H1 (cell line): ENCODE data around the gene ZNF414. TPM values are rescaled to one million over a fixed set of nuclear protein-coding genes. Genes with fewer than 3 reads are reported as not detected.

Source experiments
- CTCF ChIA-PET: fragments of 300-600 bp; sonication (Branson Sonifier 250); formaldehyde crosslinking; loops from one replicate; lab custom pipeline; 2021; ENCODE audit not compliant: partially characterized antibody; lab: Charles Lee
- POLR2A ChIA-PET: fragments of 300-600 bp; sonication (Branson Sonifier 250); formaldehyde crosslinking; loops from one replicate; lab custom pipeline; 2021; ENCODE audit warnings: inconsistent platforms; ENCODE audit not compliant: partially characterized antibody; lab: Charles Lee
- DNase-seq, 2 experiments: peaks; one replicate each; pipeline versions ENCODE4 v3.0.0 to v3.0.0-alpha.2; 2010 to 2022; ENCODE audit warnings: low spot score in 2 of 2, low read depth in 1 of 2, mixed read lengths in 1 of 2
- FAIRE-seq: peaks from 2 replicates; lab custom pipeline; 2011; peaks lifted over from hg19 to GRCh38; lab: Jason Lieb, UNC
- H2AFZ ChIP-seq: 2 replicates; pipeline ENCODE4 v1.8.1; 2012; ENCODE audit warnings: low read length, inconsistent platforms
- H2AK5ac ChIP-seq: 2 replicates; pipeline ENCODE4 v1.6.1; 2013; ENCODE audit warnings: low read depth, low read length
- H2BK120ac ChIP-seq: replicated peaks from 2 replicates; pipeline ENCODE3; 2013; ENCODE audit warnings: low read depth, low read length, inconsistent platforms
- H2BK12ac ChIP-seq: 2 replicates; pipeline ENCODE4 v1.6.1; 2013; ENCODE audit warnings: low read depth, low read length
- H2BK15ac ChIP-seq: 2 replicates; pipeline ENCODE4 v1.6.1; 2013; ENCODE audit warnings: low read length
- H2BK20ac ChIP-seq: 2 replicates; pipeline ENCODE4 v1.6.1; 2013; ENCODE audit warnings: low read length
- H2BK5ac ChIP-seq: 2 replicates; pipeline ENCODE4 v1.6.1; 2013; ENCODE audit warnings: low read depth, low read length
- H3K14ac ChIP-seq: 2 replicates; pipeline ENCODE4 v1.6.1; 2013; ENCODE audit warnings: inconsistent platforms; ENCODE audit not compliant: insufficient read length
- H3K18ac ChIP-seq: 2 replicates; pipeline ENCODE4 v1.6.1; 2013; ENCODE audit warnings: low read length; ENCODE audit errors: extremely low read depth
- H3K23ac ChIP-seq: 2 replicates; pipeline ENCODE4 v1.6.1; 2013; ENCODE audit warnings: inconsistent platforms; ENCODE audit not compliant: insufficient read length
- H3K23me2 ChIP-seq: 2 replicates; pipeline ENCODE4 v1.6.1; 2013; ENCODE audit warnings: low read depth, low read length
- H3K27ac ChIP-seq: 2 replicates; pipeline ENCODE4 v1.6.1; 2011; ENCODE audit warnings: low read depth, low read length, inconsistent platforms
- H3K27me3 ChIP-seq, 4 experiments: replicated peaks in 1 of 4; 1 replicate in 1 of 4; 2 replicates in 3 of 4; pipeline versions ENCODE4 v1.6.1 to v1.8.1; 2011 to 2013; ENCODE audit warnings: low read length in 3 of 4, mild to moderate bottlenecking in 3 of 4, inconsistent platforms in 2 of 4, mixed read lengths in 2 of 4, moderate library complexity in 1 of 4; ENCODE audit not compliant: control insufficient read depth in 3 of 4, insufficient read depth in 3 of 4; ENCODE audit errors: extremely low read depth in 1 of 4
- H3K36me3 ChIP-seq, 4 experiments: 2 replicates each; pipeline versions ENCODE4 v1.6.1 to v1.8.1; 2011 to 2013; ENCODE audit warnings: mild to moderate bottlenecking in 4 of 4, low read length in 3 of 4, moderate library complexity in 2 of 4, control low read depth in 1 of 4, inconsistent platforms in 1 of 4; ENCODE audit not compliant: insufficient read depth in 4 of 4, control insufficient read depth in 2 of 4
- H3K4ac ChIP-seq: replicated peaks from 2 replicates; pipeline ENCODE3; 2013; ENCODE audit warnings: low read length, low read depth, mixed read lengths, inconsistent platforms; ENCODE audit not compliant: insufficient read length
- H3K4me1 ChIP-seq, 4 experiments: replicated peaks in 1 of 4; 1 replicate in 1 of 4; 2 replicates in 3 of 4; pipeline versions ENCODE4 v1.6.1 to v1.8.1; 2011 to 2013; ENCODE audit warnings: low read length in 3 of 4, inconsistent platforms in 2 of 4, mixed read lengths in 1 of 4; ENCODE audit not compliant: insufficient read depth in 4 of 4, control insufficient read depth in 3 of 4
- H3K4me2 ChIP-seq, 2 experiments: 2 replicates each; pipeline versions ENCODE4 v1.6.1 to v1.8.1; 2011 to 2013; ENCODE audit warnings: low read depth in 2 of 2, low read length in 2 of 2, control low read depth in 1 of 2, inconsistent platforms in 1 of 2, mild to moderate bottlenecking in 1 of 2; ENCODE audit not compliant: insufficient read depth in 1 of 2
- H3K4me3 ChIP-seq, 4 experiments: fragments of 200-600, 300-600 bp in 1 of 4; sonication (generic), shearing (Covaris generic), sonication (Bioruptor Twin) in 1 of 4; 2 replicates each; pipeline versions ENCODE4 v1.5.1 to v1.8.1; 2011 to 2016; ENCODE audit warnings: low read length in 4 of 4, low read depth in 3 of 4, control low read depth in 2 of 4, inconsistent platforms in 2 of 4, mild to moderate bottlenecking in 2 of 4, mixed read lengths in 1 of 4, moderate library complexity in 1 of 4; ENCODE audit not compliant: insufficient read depth in 2 of 4; ENCODE audit errors: extremely low read depth in 1 of 4
- H3K56ac ChIP-seq: replicated peaks from 2 replicates; pipeline ENCODE3; 2013; ENCODE audit warnings: low read depth, mild to moderate bottlenecking, mixed read lengths, low read length, inconsistent platforms; ENCODE audit not compliant: insufficient read length
- H3K79me1 ChIP-seq: 2 replicates; pipeline ENCODE4 v1.6.1; 2013; ENCODE audit warnings: low read depth, low read length, control low read depth
- H3K79me2 ChIP-seq, 2 experiments: 2 replicates each; pipeline versions ENCODE4 v1.6.1 to v1.8.1; 2012 to 2013; ENCODE audit warnings: low read length in 2 of 2, mild to moderate bottlenecking in 2 of 2, inconsistent platforms in 1 of 2; ENCODE audit not compliant: insufficient read depth in 2 of 2, control insufficient read depth in 1 of 2
- H3K9ac ChIP-seq, 4 experiments: replicated peaks in 1 of 4; 1 replicate in 1 of 4; 2 replicates in 3 of 4; pipeline versions ENCODE4 v1.6.1 to v1.8.1; 2011 to 2013; ENCODE audit warnings: low read depth in 3 of 4, low read length in 3 of 4, control low read depth in 2 of 4, mild to moderate bottlenecking in 2 of 4, moderate library complexity in 2 of 4, inconsistent platforms in 1 of 4; ENCODE audit errors: extremely low read depth in 1 of 4
- H3K9me3 ChIP-seq, 2 experiments: 2 replicates each; pipeline versions ENCODE4 v1.6.1 to v1.8.1; 2012 to 2013; ENCODE audit warnings: mild to moderate bottlenecking in 2 of 2, moderate library complexity in 2 of 2, control low read depth in 1 of 2, inconsistent platforms in 1 of 2, low read depth in 1 of 2, low read length in 1 of 2, mixed read lengths in 1 of 2; ENCODE audit not compliant: insufficient read depth in 2 of 2
- H4K20me1 ChIP-seq, 2 experiments: replicated peaks in 1 of 2; 2 replicates each; pipeline versions ENCODE3 to v1.8.1; 2011 to 2013; ENCODE audit warnings: inconsistent platforms in 2 of 2, low read length in 2 of 2, mild to moderate bottlenecking in 1 of 2; ENCODE audit not compliant: insufficient read depth in 2 of 2, control insufficient read depth in 1 of 2
- H4K5ac ChIP-seq: 2 replicates; pipeline ENCODE4 v1.6.1; 2013; ENCODE audit warnings: low read length, low read depth, mixed read lengths, inconsistent platforms; ENCODE audit not compliant: insufficient read length
- H4K8ac ChIP-seq: 2 replicates; pipeline ENCODE4 v1.8.0; 2013; ENCODE audit warnings: mild to moderate bottlenecking, moderate library complexity, low read length, inconsistent platforms; ENCODE audit not compliant: insufficient read depth; ENCODE audit errors: extremely low read depth
- H4K91ac ChIP-seq: replicated peaks from 2 replicates; pipeline ENCODE3; 2013; ENCODE audit warnings: low read length, mixed read lengths, inconsistent platforms; ENCODE audit not compliant: insufficient read length
- CBX5 ChIP-seq: fragments of 300-800, 300-1000 bp; sonication (generic); IDR thresholded peaks from 2 replicates; pipeline ENCODE4 v1.7.1; 2016; ENCODE audit warnings: antibody characterized with exemption, low read length, low read depth
- CTCF ChIP-seq, 3 experiments: IDR thresholded peaks; 1 replicate in 2 of 3; 2 replicates in 1 of 3; pipeline versions ENCODE4 v1.5.1 to v1.6.1; 2011; ENCODE audit warnings: low read length in 3 of 3, mild to moderate bottlenecking in 3 of 3, inconsistent platforms in 2 of 3, low read depth in 1 of 3, moderate library complexity in 1 of 3; ENCODE audit not compliant: insufficient read depth in 1 of 3; ENCODE audit errors: control extremely low read depth in 1 of 3
- GABPA ChIP-seq: IDR thresholded peaks from 2 replicates; pipeline ENCODE4 v1.6.1; 2011; ENCODE audit warnings: mild to moderate bottlenecking, low read length, moderate library complexity, borderline replicate concordance; ENCODE audit not compliant: insufficient read depth
- MAFK ChIP-seq: IDR thresholded peaks from 2 replicates; pipeline ENCODE4 v1.6.1; 2012; ENCODE audit warnings: low read depth, mild to moderate bottlenecking, improper control_type of control experiment, low read length
- SP2 ChIP-seq: IDR thresholded peaks from 2 replicates; pipeline ENCODE4 v1.6.1; 2012; ENCODE audit warnings: mild to moderate bottlenecking, low read length, inconsistent platforms
- SP4 ChIP-seq: IDR thresholded peaks from 2 replicates; pipeline ENCODE4 v1.6.1; 2012; ENCODE audit warnings: low read length, inconsistent platforms
- WGBS, 2 experiments: shearing (Covaris generic) in 1 of 2; methylation state at CpG; one replicate each; pipeline versions ENCODE4 v1.1.6 to v1.1.7; 2013 to 2015; ENCODE audit warnings: low lambda C conversion rate in 2 of 2, mixed read lengths in 2 of 2, inconsistent platforms in 1 of 2, low coverage in 1 of 2, missing lambda C conversion rate in 1 of 2; ENCODE audit not compliant: insufficient replicate concordance in 2 of 2, insufficient coverage in 1 of 2, insufficient read length in 1 of 2; ENCODE audit errors: extremely low coverage in 1 of 2, missing lambda C conversion rate in 1 of 2; 5-methylcytosine and 5-hydroxymethylcytosine counted together
- polyA plus RNA-seq, 7 experiments: library from polyadenylated mRNA; depleted of rRNA in 3 of 7; stranded (reverse) in 5 of 7; unstranded in 2 of 7; fragments of >200 nt in 5 of 7; fragments of 200-250 nt in 2 of 7; gene quantifications; 1 replicate in 5 of 7; 2 replicates in 1 of 7; 4 replicates in 1 of 7; pipeline versions ENCODE4 v1.2.1 to v1.2.3, GENCODE V29; 2011 to 2013; ENCODE audit warnings: missing spikeins in 2 of 7, mixed read lengths in 2 of 7
- total RNA-seq: library from RNA; stranded (reverse); fragmentation: NEBNext Ultra II Directional; extraction: Animal tissue kit (Norgen Biotek cat#: 25700); gene quantifications from 2 replicates; pipeline ENCODE4 v1.2.1, GENCODE V29; 2021

Gene ZNF414
- total and polyA plus RNA-seq, 2 of the 8 experiments (the other 6 are each of a cell fraction or from before 2014, with no cell fraction given), result 9.7 to 26.8 TPM

- Histone ChIP-seq H4K91ac (no peak overlapping the region), H3K18ac (no peak overlapping the region), H3K4me3 (no peak overlapping the region), H3K27ac (no peak overlapping the region), H3K79me1 (peaks cover 10% of the 10 kb centered on the region), H3K23me2 (peaks cover 6% of the 10 kb centered on the region), H2BK5ac (no peak overlapping the region), H2BK120ac (no peak overlapping the region), H3K14ac (no peak overlapping the region), H2BK15ac (no peak overlapping the region), H4K5ac (no peak overlapping the region), H3K79me2 (no peaks in the 10 kb centered on the region), H3K56ac (no peak overlapping the region), H3K27me3 (no peaks in the 10 kb centered on the region), H2BK12ac (no peak overlapping the region), H3K9me3 (no peaks in the 10 kb centered on the region), H3K9ac (no peak overlapping the region), H3K36me3 (no peaks in the 10 kb centered on the region), H2AK5ac (no peak overlapping the region), H3K4ac (no peak overlapping the region), H2AFZ (no peak overlapping the region), H3K4me1 (peaks cover 0 to 11% (median 2%) of the 10 kb centered on the region in 4 experiments; a peak in 3 of 7 replicates), H2BK20ac (no peak overlapping the region), H4K20me1 (peaks cover 6 to 20% of the 10 kb centered on the region in 2 experiments), H3K4me2 (no peak overlapping the region), H3K23ac (no peak overlapping the region), H4K8ac (no peak overlapping the region)
- no peak for FAIRE-seq
- POLR2A ChIA-PET, result interaction anchor here (0.6 to 1.9 kb wide), 9 partner anchors 18 to 525 kb away, joined by 3 to 6 read pairs (median 5); partner anchors contain the start of genes NDUFA7, NFILZ, RPS28 and ZNF414
- WGBS, 2 experiments, result 80% methylated on average over 7 of the region's 7 CpGs; no CpG with 5 or more reads in 1 of the 2 experiments
- DNase-seq, result no peak
- TF ChIP-seq CBX5, result no peak
- no peak for TF ChIP-seq SP4
- no peak for TF ChIP-seq GABPA
- no peak for TF ChIP-seq SP2
- TF ChIP-seq MAFK, result no peak
- TF ChIP-seq CTCF (IDR thresholded peaks at IDR 0.05; ENCODE audit: control extremely low read depth in 1 of 3, insufficient read depth in 1 of 3, low read depth in 1 of 3, low read length in 3 of 3), result no peak
- CTCF ChIA-PET, result interaction anchor here (0.6 to 2.4 kb wide), 4 partner anchors 47 to 150 kb away, joined by 3 to 11 read pairs (median 4); partner anchors contain the start of gene MYO1F
These were observed 17.5 kb upstream of the ZNF414 start for GRCh38 chr19:8531470-8531869.
